Measurements from ENCODE around the gene TJP2.

Gene TJP2

GRCh38 chr9:69193685-69194032 is 19.6 kb downstream of the TJP2 start:
- DNase-seq = no peak

- no peak for DNase-seq
These were observed 20.8 kb downstream of the TJP2 start for GRCh38 chr9:69194702-69195418.

DNA sequence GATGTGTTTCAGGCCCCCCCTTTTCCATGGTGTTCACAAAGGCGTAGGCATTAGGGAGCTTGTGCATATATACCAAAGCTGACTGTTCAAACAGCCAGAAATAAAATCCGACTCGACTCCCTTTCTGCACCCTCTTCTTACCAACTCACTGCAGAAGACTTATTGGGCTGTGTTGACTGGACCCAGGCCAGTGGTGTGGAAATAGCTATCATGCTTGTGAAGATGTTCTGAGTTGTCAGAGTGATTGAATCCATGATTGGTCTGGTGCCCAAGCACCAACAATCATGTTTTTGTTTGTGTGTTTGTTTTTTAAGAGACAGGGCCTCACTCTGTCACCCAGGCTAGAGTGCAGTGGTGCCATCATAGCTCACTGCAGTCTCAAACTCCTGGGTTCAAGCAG is 21.6 kb downstream of the TJP2 start:
- no peak for DNase-seq

DNA sequence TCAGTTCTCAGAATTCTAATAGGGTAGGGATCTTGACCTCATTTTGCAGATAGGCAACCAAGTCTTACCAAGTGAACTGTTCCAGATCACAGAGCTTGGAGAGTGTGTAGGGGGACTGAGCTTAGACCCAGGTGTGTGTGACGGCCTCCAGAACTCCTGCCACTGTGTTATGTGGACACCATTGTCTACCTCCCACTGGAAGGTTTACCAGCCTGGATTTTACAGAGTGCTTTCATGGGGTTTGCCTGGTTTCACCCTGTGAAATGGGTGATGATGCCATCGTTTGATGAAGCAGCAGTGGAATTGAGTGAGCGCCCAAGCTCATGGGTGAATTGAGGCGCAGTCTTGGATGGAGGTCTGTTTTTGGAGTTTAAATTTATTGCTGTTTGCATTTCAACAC is 23.6 kb downstream of the TJP2 start:
- no peak for DNase-seq

- no peak for DNase-seq
These were observed 24.6 kb downstream of the TJP2 start for GRCh38 chr9:69198521-69199220.

DNA sequence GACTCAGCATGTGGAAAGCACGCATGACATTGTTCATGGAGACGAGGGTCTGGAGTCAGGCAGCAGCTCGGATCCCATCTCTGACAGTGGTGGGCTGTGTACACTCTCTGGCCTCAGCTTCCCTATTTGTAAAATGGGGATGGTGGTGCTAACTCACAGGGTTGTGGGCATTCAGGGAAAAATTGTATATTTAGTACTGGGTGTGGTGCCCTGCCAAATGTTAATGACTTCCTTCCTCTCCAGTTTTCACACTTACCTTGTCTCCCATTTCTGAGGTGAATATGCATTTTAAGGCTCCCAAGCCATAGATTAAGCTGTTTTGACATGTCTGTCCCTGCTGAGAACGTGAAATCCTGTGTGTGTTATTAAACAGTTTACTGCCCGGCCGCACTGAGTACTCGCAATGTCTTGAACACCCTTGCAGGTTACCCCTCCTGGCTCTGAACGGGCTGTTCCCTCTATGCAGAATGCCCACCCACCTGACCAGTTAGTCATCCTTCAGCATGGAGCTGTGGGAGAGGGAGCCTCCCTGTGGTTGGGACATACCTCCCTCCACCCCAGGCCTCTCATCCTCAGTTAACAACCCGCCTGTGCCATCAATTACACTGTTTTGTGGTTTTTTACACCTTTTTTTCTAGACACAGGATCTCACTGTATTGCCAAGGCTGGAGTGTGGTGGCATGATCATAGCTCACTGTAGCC is 25.8 kb downstream of the TJP2 start:
- no peak for DNase-seq

- DNase-seq = no peak
These were observed 28.5 kb downstream of the TJP2 start for GRCh38 chr9:69202556-69202955.

DNA sequence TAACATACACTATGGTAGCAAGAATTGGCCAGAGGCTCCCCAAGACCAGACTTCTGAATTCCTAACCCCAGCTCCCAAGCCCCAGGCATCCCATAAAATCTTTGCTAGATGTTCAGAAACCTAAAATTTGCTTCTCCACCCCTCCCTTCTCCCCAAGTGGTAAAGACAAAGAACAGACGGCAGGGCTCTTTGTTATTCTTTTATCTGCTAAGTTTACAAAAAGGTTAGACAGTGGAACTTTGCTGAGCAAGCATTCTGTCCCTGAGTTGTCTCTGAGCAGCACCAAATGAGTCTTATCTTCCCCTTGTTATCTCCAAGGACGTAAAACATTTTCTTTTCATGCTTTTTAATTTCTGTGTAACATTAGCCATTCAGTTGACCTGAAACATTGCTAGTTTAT is 30.2 kb downstream of the TJP2 start:
- no peak for DNase-seq

- DNase-seq = no peak
These were observed 30.8 kb downstream of the TJP2 start for GRCh38 chr9:69204849-69205248.

DNA sequence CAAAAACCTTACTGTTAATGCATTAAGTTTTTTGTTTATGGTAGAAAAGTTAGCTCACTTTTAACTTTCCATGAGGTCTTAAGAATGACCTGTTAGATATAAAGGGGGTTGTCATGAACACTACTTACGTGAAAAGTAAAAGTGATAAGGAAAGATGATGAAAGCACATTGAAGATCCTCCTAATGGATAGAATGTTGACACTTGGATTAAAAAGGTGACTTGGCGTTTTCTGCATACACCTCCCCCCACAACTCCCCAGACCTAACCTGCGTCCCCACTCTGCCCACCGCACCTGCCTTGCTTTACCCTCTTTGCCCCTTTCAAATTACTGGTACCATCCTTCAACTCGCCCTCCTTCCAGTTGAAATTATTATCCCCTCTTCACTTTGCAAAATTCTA is 32.0 kb downstream of the TJP2 start:
- no peak for DNase-seq

DNA sequence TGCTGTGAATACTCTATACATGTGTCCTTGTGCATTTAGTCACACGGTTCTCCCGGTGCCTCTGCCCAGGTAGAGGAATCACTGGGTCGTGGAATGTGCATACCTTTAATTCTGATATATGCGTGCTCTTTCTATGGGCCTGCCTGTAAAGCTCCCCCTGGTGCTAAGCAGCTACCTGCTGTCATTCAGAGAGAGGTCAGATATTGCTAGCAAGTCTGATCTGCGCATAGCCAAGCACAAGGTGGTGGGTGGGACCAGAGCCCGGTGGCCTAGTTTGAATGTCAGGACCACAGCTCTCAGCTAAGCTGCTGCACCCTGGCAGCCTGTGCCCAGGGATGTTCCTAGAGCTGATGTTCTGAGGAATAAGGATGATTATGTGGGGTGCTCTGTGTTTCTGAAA is 33.4 kb downstream of the TJP2 start:
- no peak for DNase-seq

GRCh38 chr9:69211424-69212036 is 37.5 kb downstream of the TJP2 start:
- no peak for DNase-seq

DNA sequence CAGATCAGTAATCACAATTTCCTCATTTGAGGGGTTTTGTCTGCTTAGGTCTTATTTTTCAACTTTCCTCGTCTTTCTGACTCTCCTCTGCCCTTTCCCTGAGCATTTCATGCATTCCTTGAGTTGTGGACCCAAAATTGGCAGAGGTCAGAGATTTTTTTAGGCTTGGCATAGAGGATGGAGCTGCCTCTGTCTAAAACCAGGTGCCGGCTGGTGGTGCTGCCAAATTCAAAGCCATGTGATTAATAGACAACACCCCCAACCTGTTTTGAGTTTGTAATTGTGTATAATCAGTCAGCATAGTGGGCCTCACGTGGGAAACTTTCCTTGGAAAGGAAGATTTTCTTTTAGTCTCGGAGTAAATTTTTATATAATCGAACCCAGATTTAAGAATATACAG is 39.6 kb downstream of the TJP2 start:
- no peak for DNase-seq

GRCh38 chr9:69214939-69215338 is 40.9 kb downstream of the TJP2 start:
- DNase-seq = no peak

DNA sequence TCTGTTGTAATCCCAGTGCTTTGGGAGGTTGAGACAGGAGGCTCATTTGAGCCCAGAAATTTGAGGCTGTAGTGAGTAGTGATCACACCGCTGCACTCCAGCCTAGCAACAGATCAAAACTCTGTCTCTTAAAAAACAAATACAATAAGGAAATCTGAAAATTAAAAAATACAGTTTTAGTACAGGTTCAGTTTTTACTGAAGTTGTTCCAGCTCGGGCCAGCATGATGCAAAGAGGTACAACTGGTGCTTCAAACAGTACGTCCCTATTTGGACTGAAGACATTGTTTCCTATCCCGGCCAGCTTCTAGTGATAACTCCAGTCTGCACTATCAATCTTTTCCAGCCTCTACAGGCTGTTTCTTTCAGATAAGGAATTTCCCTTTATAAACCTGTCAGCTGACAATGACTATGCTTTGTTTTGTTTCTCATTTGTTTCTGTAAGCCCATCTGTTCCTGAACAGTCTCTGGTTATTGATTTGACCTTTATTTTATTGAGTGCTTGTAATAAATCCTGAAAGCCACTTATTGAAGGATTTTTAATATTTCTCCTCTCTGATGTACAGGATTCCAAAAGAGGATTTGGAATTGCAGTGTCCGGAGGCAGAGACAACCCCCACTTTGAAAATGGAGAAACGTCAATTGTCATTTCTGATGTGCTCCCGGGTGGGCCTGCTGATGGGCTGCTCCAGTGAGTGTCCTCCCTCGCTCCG is 41.9 kb downstream of the TJP2 start:
- no peak for DNase-seq

DNA sequence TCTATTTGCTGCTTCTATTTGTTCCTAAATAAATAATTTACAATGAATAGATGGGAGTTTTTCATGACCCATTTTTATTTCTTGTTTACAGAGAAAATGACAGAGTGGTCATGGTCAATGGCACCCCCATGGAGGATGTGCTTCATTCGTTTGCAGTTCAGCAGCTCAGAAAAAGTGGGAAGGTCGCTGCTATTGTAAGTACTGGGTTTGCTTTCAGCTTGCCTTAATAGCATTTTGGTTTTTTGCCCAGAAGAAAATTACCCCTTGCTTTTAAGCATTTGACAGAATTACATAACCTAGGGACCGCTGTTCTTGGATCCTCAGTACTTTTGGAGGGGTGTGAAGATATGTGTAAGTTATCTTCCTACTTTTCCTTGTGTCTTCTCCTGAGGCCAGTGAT is 44.1 kb downstream of the TJP2 start:
- no peak for DNase-seq

GRCh38 chr9:69221036-69221435 is 47.0 kb downstream of the TJP2 start:
- DNase-seq = no peak

DNA sequence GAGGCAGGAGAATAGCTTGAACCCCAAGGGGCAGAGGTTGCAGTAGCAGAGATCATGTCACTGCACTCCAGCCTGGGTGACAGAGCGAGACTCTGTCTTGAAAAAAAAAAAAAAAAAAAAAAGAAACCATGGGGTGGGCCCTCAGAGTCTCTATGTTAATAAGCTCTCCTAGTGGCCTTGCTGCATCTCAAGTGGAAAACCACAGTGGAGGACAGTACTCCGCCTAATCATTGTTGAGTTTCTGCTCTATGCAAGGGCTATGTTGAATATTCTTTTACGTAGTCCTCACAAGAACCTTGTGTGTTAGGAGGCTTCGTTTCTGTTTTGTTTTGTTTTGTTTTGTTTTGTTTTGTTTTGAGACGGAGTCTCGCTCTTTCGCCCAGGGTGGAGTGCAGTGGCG is 48.9 kb downstream of the TJP2 start:
- DNase-seq = no peak

DNA sequence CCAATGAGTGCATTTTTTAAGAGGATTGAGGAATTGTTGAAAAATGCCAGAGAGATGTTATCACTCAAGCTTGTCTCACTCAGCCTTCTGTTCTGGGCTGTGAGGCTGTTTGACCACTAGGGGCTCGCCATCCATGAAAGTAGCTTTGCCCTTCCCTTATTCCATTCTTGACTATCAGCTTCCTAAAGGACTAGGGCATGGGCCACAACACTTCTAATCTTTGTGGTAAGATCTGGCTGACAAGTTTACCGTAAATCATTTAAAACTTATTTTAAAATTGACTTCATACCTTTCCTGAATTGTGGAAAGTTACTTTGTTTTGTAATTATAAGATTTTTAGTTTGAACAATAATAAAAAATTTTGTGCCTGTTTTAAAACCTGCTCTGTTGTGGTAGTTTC is 49.5 kb downstream of the TJP2 start:
- no peak for DNase-seq

- DNase-seq = no peak
These were observed 55.3 kb downstream of the TJP2 start for GRCh38 chr9:69229367-69229766.

DNA sequence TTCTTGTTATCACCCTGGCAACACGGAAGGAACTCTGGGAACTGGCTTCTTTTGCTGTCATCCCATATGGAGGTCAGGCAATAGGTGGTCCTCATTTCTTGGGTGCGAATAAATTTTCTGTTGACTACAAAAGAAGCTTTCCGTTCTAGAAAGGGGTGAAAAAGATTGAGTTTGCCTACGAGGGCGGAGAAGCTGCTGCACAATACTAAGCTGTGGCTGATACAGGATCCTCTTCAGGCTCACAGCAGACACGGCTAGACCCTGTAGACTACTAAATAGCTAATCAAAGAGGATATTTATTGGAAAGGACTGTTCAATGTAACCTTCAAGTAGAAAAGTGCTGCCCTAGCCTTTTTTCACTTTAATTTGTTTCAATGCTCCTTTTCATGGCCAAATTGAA is 58.1 kb downstream of the TJP2 start:
- no peak for DNase-seq

DNA sequence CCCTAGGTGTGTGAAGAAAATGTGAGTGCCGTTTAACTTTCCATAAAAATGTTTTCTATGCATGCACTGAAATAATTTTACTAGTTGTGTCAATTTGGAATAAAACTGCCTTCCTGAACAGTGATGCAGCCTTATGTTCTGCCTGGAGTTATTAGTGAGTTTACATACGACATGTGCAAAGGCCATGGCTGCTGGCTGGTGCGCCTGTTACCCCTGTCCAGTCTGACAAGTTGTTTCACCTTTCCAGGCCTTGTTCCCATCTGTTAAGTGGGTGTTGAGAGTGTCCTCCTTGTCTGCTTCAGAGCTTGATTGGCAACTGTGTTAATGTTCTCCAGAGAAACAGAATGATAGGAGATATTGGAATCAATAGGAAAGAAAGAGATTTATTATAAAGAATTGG is 60.6 kb downstream of the TJP2 start:
- DNase-seq = no peak

- DNase-seq = no peak
These were observed 62.1 kb downstream of the TJP2 start for GRCh38 chr9:69236188-69236587.
